Measurements from ENCODE around the gene PUSL1. TPM values are rescaled to one million over a fixed set of nuclear protein-coding genes. Genes with fewer than 3 reads are reported as not detected.

The PUSL1 gene
- total RNA-seq, 1 donor from 2014 or later, result 8.0 TPM

DNA sequence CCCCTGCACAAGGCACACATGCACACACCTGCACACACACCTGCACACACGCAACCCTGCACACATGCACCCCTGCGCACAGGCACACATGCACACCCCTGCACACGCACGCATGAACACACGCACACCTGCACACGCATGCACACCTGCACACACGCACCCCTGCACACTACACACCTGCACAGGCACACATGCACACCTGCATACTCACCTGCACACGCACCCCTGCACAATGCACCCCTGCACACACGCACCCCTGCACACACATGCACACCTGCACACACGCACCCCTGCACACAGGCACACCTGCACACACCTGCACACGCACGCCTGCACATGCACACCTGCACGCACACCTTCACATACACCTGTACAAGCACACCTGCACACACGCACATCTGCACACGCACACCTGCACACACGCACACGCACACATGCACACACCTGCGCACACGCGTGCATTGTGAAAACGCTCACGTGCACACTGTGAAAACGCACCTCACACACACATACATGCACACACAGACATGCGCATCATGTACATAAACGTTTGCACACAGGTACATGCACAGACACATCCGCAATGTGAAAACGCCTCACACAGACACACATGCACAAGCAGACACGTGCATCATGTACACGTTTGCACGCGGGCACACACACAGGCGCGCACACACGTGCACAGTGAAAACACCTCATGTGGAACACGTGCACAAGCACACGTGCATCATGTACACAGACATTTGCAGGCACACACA, 32.6 kb downstream of the PUSL1 start:
- no peak for DNase-seq

DNA sequence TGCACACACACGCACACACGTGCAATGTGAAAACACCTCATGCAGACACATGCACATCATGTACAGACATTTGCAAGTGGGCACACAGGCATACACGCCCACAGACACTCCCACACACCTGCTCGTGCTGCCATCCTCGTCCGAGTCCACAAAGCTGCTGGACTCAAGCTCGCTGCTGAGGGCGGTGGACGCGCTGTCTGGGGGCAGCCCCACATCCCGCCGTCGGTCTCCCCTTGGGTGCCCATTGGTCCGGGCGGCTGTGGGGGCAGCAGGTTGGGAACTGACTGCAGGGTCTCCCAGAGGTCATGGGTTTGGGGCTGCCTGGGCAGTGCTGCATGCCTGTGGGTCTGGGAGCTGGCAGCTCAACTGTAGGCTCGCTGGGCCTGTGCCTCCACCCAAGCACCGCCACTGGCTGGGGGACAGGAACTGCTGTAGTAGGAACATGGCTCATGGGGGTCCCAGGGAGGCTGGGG, 33.2 kb downstream of the PUSL1 start:
- no peak for DNase-seq

DNA sequence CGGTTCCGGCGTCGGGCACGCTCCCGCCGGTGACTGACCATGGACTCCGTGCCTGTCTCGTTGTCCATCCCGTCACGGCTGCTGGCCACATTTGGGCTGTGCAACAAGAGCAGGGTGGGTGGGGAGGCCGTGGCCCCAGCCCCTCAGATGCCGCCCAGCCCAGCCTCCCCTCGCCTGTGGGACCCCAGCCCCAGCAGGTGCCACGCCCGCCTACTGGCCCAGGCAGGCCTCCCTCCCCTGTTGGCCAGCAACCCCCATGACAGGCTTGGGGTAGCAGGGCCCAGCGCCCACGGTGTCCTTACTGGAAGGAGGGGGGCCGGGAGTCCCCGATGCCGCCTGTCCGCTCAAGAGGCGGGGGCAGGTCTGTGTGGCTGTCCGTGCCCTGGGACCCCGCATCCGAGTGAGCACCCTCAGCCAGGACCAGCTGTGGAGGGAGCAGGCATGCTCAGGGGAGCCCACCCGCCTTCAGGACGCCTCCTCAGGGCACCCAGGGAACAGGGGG, 33.7 kb downstream of the PUSL1 start:
- no peak for DNase-seq

DNA sequence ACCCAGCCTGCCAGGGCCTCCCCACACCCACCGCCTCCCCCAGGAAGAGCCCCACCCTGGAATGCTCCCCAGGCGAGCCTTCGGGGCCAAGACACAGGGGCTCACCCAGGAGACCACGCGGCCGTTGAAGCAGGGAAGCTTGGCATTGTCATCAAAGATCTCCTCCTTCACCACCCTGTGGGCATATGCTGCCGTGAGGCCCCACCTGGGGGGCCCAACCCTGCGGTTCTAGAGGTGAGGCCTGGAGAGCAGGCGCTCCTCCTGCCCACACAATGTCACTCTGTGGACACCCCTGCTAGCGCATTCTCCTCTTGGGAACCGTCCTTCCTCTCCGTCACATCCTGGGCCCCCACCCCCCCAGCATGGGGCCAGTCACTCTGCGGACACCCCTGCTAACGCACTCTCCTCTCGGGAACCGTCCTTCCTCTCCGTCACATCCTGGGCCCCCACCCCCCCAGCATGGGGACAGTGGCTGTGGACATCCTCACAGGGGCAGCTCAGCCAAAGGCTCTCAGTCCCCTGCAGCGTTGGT, 34.3 kb downstream of the PUSL1 start:
- DNase-seq, result no peak

DNA sequence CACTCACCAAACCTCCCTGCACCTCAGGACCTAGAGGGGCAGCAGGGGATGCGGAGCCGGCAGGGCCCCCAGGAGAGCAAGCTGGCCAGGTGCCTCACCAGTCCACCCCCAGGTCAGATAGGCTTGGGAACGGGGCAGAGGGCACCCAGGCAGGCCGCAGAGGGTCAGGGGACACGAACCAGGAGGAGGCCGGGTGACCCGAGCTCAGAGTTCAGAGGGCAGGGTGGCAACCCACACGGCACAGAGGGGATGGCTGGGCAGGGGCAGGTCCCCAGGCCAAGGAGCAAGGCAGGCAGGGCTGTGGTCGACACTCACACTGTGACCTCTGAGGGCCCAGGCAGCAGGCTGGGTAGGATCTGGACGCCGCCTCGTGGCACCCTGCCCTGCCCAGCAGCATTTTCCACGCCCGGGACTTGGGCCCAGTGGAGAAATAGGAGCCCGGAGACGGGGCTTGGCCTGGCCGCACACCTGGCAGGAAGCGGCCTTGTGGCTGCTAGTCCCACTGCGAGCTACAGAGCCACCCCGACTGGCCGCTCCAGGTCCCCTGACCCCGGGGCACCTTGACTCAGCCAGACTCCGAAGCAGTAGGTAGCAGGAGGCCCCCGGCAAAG, 35.5 kb downstream of the PUSL1 start:
- DNase-seq, result no peak

DNA sequence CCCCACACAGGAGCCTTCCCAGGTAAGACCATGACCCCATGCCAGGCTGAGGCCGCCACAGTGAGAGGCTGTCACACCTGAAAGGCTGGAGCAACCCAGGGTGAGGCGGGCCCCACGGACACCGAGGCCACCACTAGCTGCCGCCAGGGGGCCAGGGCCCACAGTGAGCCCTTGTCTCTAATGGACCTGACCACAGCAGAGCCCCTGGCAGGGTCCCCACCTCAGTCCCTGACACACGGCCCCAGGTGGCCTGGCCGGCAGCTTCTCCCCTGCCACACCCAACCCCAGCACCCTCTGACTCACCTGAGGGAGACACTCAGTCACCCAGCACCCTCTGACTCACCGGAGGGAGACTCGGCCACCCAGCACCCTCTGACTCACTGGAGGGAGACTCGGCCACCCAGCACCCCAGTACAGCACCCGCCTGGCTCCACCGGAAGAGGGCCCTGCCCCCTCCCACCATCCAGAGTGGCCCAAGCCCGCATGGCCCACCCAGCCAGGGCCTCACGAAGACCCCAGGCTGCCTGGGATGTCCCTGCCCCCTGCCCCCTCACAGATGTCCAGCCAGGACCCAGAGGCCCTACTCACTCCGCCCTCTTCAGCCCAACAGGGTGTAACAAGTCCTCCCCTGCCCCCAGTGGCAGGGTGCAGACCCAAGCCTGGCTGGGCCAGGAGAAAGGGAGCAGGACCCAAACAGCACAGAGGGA, 36.4 kb downstream of the PUSL1 start:
- DNase-seq, result no peak

DNA sequence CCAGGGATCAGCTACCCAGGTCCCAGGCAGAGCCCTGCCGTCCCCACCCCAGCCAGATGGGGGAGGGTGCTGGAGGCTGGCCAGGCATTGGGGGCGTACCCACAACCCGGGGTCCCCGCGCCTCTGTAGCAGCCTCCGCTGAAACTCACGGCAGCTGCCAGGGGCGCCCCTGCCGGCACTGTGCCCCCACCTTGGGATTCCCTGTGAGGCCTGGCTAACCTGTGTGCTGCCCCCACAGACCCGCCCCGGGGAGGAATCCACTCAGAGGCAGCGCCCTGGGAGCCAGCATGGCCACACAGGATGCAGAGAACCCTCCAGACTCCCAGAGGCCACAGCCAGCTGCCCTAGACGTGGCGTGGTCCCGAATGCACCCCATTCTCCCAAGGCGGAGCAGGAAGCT, 37.0 kb downstream of the PUSL1 start:
- no peak for DNase-seq

DNA sequence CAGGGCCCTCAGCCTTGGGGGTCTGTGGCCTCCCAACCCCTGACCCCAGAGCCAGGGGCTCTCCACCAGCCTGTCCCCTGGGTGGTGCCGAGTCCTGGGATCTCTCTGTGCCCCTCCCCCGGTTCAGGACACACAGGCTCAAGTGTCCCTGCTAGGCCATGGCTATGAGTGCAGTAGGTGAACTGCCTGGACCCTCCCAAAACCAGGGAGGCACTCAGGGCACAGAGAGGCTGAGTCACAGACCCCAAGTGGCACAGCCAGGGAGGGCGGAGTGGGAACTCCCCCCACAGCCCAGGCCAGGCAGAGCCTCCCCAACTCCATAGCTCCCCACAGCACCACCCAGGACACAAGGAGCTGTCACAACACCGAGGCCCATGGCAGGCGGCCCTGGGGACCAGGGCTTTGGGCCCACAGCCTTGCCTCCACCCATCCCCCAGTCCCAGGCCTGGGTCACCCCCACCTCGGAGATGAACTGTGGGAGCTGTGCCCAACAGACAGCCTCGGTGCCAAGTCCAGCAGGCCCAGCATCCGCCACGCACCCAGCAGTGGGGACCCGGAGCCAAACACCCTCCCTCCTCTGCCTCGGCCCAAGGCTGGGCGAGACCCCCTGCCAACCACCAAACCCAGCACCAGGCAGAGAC, 37.6 kb downstream of the PUSL1 start:
- DNase-seq, result no peak

DNA sequence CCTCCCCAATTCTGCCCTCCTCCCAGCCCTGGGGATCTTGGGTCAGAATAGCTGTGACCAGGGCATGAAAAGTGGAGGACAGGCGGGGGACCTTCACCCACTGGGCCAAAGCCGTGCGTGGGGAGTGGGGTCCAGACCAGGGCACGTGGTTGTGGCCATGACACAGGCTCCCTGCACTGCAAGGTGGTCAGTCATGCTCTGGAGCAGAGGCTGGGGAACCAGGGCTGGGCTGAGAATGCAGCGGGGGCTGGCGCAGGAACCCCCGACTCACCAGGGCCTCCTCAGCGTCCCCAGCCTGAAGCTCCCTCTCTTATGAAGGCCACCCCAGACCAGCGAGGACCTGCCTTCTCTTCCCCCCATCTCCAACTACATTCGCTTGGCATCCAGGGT, 38.1 kb downstream of the PUSL1 start:
- no peak for DNase-seq

DNA sequence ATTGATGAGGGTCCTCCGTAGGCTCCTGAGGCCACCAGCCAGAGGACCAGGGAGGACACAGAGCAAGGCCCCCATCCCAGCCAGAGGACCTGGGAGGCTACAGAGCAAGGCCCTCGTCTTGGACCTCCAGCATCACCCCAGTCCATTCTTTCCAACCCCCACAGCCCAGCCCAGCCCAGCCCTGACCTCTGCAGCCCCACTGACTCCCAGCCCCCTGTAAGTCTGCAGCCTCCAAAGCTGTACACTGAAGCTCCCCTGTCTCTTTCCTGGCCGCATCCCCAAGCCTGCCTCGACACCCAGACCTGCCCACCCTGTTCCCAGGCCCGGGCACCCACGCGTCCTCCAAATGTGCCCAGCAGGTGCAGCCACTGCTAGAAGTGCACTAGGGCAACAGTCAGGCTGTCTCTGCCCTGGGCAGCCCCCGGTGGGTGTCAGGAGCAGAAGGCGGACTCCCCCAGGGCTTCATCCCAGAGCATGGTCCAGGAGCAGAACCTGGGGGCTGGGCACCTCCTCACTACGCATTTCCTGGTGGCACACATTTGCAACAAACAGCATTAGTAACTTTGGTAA, 38.7 kb downstream of the PUSL1 start:
- no peak for DNase-seq

DNA sequence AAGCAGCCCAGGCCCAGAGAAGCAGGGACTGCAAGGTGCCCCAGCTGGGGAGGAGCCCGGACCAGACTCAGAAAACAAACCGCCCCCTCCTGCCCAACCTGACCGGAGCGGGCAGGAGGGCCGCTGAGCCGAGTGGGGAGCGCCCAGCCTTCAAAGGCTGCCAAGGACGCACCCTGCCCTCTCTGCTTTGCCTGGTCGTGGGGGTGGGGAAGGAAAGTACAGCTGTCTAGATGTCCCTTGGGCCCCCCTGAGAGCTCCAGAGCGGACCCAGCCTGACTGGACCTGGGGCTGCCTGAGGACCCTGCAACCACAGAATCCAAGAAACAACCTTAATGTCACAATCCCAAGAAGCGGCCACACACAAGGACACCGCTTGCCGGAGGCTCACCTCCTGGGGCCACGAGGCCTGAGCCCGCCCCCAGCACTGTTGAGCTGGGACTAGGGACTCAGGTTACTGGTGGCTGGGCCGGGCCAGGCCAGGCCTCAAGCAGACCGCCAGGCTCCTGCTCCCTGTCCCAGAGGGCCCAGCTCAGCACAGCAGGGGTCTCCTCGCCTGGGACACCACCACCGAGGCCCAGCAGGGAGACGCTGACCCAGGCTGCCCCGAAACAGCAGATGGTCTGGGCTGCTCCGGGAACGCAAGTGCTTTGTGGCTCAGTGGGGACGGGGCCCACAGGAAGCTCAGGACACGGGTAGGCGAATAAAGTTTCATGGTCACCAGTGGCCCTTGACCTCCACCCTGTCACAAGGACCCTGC, 39.4 kb downstream of the PUSL1 start:
- no peak for DNase-seq

DNA sequence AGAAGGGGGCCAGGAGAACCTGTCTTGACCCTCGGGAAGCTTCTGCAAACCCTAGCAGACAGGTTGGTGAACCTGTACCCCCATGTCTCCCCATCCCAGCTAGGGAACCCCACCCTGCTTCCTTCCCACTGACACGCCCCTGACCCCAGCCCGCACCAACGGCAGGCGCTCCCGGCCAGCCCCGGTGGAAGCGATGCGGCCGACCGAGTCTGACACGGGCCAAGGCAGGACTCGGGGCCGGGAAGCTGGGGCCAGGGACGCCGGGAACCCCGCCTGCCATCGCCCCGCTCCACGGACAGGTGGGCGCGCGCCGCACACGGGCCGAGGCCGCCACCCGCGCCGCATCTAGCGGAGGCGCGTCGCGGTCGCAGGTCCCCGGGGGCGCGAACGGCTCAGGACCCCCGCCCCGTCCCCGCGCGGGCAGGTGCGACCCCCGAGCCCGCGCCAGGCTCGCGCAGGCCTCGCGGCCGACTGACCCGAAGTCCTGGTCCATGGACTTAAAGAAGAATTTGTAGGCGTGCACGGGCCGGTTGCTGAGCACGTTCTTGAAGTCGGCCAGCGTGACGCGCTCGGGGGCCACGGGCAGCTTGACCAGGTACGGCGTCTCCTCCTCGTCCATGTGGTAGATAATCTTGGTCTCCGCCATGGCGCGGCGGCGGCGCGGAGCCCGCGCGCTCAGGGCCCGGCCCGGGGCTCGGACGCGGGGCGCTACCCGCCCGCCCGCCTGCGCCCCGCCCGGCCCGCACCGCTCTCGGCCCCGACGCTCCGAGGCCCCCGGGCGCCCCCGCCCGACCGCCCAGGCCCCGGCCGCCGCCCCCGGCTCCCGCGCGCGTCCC, 40.2 kb downstream of the PUSL1 start:
- no peak for DNase-seq

DNA sequence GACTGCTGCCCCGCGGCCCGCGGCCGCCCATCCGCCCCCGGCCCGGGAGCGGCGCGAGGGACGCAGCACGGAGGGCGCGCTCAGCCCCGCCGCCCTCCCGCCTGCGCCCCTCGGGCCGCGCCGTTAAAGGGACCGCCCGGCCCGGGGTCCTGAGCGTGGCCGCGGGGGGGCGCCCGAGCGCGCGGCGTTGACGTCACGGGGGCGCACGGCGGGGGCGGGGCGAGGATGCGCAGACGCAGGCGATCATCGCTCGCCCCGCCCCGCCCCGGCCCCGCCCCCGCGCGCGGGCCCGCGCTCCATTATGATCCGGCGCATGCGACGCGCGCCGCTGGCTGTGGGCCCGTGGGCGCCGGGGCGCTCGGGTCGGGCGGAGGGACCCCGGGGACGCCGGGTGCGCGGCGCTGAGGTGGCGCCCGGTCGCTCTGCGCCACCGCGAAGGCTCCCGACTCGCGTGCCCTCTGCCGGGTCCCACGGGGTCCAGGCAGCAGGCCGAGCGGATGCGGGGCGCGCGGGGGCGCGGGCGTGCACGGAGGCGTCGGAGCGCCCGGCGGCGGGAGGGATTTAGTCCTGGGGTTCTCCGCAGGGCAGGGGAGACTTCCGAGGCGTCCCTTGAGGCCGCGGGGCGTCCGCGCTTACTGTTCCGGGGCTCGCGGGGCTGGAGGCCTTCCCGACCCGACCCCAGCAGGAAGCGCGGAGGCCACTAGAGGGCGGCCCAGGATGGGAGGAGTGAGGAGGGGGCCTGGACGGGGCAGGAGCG, 41.0 kb downstream of the PUSL1 start, which contains the start of gene DVL1:
DVL1 (minus strand) TSS at position 163 of the 757 bp plus-strand sequence. CDS start 353 bp downstream, outside the sequence.
- peak; percentile 63 for DNase-seq

DNA sequence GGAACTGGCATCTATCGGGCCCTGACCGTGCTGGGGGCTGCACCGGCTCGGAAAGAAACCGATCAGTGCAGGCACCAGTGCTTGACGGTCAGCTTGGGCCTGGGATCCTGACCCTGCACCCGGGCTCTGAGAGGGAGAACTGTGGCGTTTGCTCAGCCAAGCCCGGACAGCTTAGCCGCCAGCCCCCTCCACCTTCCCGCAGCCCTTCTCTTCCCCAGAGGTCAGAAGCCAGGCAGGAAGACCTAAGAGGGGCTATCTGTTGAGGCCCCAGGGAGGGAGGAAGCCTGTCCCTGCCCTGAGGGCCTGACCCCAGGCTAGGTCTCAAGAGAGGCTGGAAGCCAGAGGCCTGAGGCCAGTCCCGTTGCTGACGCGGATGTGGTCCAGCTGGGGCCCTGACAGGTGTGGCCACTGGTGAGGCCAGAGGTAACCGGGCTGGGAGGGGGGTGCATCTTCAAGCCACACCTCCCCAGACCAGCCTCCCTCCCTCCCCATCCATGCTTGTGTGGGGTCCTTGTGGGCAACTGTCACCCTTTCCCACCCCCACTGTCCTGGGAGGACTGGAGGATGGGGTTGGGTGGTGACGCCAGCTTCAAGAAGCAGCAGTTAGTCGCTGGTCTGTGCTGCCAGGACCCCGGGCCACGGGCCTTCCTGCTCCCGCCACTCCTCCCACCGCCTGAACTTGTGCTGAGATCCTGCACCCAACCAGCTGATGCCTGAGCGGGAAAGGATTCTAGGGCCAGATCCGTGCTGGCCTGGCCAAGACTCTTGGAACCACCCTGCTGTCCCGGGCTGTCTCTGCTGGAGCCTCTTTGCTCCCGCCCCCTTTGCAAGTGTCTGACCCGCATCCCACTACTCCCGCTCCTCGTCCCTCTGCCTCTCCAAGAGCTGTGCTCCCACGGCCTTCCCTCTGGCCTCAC, 43.4 kb downstream of the PUSL1 start:
- no peak for DNase-seq

DNA sequence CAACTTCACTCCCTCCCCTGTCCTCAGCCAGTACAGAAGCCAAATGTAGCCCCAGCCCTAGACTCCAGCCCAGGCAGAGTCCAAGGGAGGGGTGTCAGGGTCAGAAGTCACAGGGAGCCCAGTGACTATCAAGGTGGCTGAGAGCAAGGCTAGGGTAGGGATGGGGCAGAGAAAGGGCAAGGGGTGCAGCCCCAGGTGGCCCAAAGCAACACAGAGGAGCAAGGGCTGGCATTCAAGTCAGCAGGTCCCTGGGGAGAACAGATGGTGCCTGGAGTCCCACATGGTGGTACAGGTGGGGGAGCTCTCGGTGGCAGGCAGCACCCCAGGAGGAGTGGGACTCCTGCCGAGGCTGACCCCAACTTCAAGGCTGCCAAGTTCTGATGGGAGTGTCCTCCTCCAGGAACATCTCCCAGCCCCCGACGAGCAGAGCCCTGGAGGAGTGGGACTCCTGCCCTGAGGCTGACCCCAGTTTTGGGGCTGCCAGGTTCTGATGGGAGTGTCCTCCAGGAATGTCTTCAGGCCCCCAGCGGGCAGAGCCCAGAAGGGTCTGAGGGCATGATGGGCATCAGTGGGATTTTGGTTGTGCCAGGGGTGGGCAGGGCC, 44.5 kb downstream of the PUSL1 start:
- no peak for DNase-seq

DNA sequence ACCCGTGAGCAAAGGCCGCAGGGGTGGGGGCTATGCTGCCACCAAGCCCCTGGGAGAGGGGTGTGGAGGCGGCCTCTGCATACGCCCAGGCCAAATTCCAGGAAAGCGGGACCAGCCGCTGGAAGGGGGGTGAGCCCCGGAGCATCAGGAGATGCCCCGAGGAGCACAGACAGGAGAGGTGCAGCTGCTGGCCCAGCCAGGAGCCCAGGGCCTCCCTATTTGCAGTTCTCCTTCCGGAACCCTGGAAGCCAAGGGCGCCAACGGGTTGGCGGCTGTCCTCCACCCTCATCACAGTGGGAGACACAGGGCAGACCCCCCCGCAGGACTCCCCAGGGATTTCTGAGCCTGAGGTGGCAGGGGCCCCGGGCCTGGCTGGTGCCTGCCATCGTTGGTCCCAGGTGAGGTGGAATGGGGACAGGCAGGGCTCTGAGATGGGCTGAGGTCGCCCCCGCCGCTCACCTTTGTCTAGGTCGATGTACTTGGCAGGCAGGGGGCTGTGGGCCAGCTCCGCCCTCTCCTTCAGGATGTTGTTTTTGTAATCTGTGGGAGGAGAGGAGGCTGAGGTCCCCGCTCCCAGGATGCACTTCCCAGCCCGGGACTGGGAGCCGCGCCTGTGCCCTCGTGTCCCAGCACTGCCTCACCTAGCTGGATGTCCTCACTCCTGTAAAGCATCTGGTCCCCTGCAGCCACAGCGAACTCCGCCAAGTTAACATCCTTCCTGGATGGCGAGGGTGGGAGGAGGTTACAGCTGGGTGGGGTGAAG, 45.2 kb downstream of the PUSL1 start:
- no peak for DNase-seq
